Chondrocyte (in vitro differentiated cells): ENCODE data around the gene CNN1. TPM values are rescaled to one million over a fixed set of nuclear protein-coding genes. Genes with fewer than 3 reads are reported as not detected.
"Not testable (repeated sequence)": the region's sequence is repeated elsewhere in the genome, so short reads cannot be mapped to it uniquely, and the experiment has no call there.

Source experiments
- DNase-seq: peaks from one replicate; pipeline ENCODE4 v3.0.0; 2021; ENCODE audit warnings: mixed read lengths, low spot score
- H3K27ac Mint-ChIP-seq: one replicate; pipeline ENCODE4 v1.8.0; 2021; ENCODE audit warnings: mild to moderate bottlenecking, moderate library complexity, mixed read lengths; ENCODE audit not compliant: unreplicated experiment
- H3K27me3 Mint-ChIP-seq: 2 replicates; pipeline ENCODE4 v1.8.0; 2021; ENCODE audit warnings: low read depth, mixed read lengths
- H3K36me3 Mint-ChIP-seq: 2 replicates; pipeline ENCODE4 v1.8.0; 2021; ENCODE audit warnings: low read depth, mixed read lengths
- H3K4me1 Mint-ChIP-seq: 2 replicates; pipeline ENCODE4 v1.8.0; 2021; ENCODE audit warnings: low read depth, mild to moderate bottlenecking, mixed read lengths
- H3K4me3 Mint-ChIP-seq: one replicate; pipeline ENCODE4 v1.8.0; 2021; ENCODE audit warnings: mild to moderate bottlenecking, moderate library complexity, mixed read lengths; ENCODE audit not compliant: unreplicated experiment
- H3K9me3 Mint-ChIP-seq: 2 replicates; pipeline ENCODE4 v1.8.0; 2021; ENCODE audit warnings: low read depth, mixed read lengths
- total RNA-seq: library from RNA; stranded (reverse); gene quantifications from 3 replicates; pipeline ENCODE4 v1.2.1, GENCODE V29; 2021
- TF ChIP-seq, protein P1 (sequence below): fragments of 200-600 bp; sonication (generic); IDR thresholded peaks from 2 replicates; pipeline ENCODE4 v1.5.0; 2021; ENCODE audit warnings: antibody characterized with exemption, mild to moderate bottlenecking, moderate library complexity

The CNN1 gene
- total RNA-seq, 1 donor from 2014 or later: 199 TPM

DNA sequence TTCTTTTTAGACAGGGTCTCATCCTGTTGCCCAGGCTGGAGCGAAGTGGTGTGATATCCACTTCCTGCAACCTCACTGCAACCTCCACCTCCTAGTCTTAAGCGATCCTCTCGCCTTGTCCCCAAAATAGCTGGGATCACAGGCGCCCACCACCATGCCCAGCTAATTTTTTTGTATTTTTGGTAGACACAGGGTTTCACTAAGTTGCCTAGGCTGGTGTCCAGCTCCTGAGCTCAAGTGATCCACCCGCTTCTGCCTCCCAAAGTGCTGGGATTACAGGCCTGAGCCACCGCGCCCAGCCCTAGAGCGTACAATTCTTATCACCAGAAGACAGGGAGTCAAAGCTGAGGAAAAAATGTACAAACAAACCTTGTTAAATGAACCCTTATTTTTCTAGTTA is 24.9 kb downstream of the CNN1 start:
- Mint-ChIP-seq H3K36me3 (no peaks in the 10 kb centered on the region), H3K4me3 (no peak overlapping the region), H3K27ac (no peak overlapping the region), H3K27me3 (no peaks in the 10 kb centered on the region), H3K9me3 (no peaks in the 10 kb centered on the region), H3K4me1 (peaks cover 13% of the 10 kb centered on the region)
- no peak for DNase-seq
- TF ChIP-seq, protein P1, sequence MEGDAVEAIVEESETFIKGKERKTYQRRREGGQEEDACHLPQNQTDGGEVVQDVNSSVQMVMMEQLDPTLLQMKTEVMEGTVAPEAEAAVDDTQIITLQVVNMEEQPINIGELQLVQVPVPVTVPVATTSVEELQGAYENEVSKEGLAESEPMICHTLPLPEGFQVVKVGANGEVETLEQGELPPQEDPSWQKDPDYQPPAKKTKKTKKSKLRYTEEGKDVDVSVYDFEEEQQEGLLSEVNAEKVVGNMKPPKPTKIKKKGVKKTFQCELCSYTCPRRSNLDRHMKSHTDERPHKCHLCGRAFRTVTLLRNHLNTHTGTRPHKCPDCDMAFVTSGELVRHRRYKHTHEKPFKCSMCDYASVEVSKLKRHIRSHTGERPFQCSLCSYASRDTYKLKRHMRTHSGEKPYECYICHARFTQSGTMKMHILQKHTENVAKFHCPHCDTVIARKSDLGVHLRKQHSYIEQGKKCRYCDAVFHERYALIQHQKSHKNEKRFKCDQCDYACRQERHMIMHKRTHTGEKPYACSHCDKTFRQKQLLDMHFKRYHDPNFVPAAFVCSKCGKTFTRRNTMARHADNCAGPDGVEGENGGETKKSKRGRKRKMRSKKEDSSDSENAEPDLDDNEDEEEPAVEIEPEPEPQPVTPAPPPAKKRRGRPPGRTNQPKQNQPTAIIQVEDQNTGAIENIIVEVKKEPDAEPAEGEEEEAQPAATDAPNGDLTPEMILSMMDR: no peak

GRCh38 chr19:11564082-11564807 is 25.6 kb downstream of the CNN1 start:
- H3K9me3 Mint-ChIP-seq, H3K27me3 Mint-ChIP-seq, H3K4me3 Mint-ChIP-seq, H3K27ac Mint-ChIP-seq, H3K36me3 Mint-ChIP-seq, DNase-seq: not testable (repeated sequence)
- H3K4me1 Mint-ChIP-seq: peaks cover 10% of the 10 kb centered on the region

DNA sequence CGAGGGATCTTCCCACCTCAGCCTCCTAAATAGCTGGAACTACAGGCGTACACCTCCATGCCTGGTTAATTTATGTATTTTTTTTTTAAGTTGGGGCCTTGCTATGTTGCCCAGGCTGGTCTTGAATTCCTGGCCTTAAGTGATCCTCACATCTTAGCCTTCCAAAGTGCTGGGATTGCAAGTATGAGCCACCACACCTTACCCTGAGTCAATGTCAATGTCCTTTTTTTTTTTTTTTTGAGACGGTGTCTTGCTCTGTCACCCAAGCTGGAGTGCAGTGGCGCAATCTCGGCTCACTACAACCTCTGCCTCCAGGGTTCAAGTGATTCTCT is 27.0 kb downstream of the CNN1 start:
- H3K27ac Mint-ChIP-seq, H3K27me3 Mint-ChIP-seq, DNase-seq, H3K36me3 Mint-ChIP-seq, H3K9me3 Mint-ChIP-seq, H3K4me1 Mint-ChIP-seq, H3K4me3 Mint-ChIP-seq: not testable (repeated sequence)

GRCh38 chr19:11566164-11566563 is 27.5 kb downstream of the CNN1 start:
- DNase-seq: no peak
- H3K4me1 Mint-ChIP-seq: no peaks in the 10 kb centered on the region
- no peak overlapping the region for H3K27ac Mint-ChIP-seq
- no peaks in the 10 kb centered on the region for H3K27me3 Mint-ChIP-seq
- no peak overlapping the region for H3K4me3 Mint-ChIP-seq
- no peaks in the 10 kb centered on the region for H3K9me3 Mint-ChIP-seq
- no peaks in the 10 kb centered on the region for H3K36me3 Mint-ChIP-seq
- TF ChIP-seq, protein P1: no peak

- no peaks in the 10 kb centered on the region for H3K4me1 Mint-ChIP-seq
- H3K4me3 Mint-ChIP-seq: no peak overlapping the region
- no peaks in the 10 kb centered on the region for H3K36me3 Mint-ChIP-seq
- DNase-seq: no peak
- no peak overlapping the region for H3K27ac Mint-ChIP-seq
- no peaks in the 10 kb centered on the region for H3K9me3 Mint-ChIP-seq
- no peaks in the 10 kb centered on the region for H3K27me3 Mint-ChIP-seq
- TF ChIP-seq, protein P1: no peak
These were observed 31.4 kb downstream of the CNN1 start for GRCh38 chr19:11570039-11570462.

DNA sequence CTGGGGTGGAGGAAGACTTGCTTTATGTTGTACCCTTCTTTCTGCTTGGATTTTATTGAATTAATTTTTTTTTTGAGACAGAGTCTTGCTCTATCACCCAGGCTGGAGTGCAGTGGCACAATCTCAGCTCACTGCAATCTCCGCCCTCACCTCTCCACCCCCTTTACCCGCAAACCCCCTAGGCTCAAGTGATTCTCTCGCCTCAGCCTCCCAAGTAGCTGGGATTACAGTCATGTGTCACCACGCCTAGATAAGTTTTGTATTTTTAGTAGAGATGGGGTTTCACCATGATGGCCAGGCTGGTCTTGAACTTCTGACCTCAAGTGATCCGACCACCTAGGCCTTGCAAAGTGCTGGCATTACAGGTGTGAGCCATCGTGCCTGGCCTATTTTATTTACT is 34.7 kb downstream of the CNN1 start:
- not testable (repeated sequence) for H3K4me1 Mint-ChIP-seq, H3K27ac Mint-ChIP-seq, DNase-seq, H3K36me3 Mint-ChIP-seq, H3K4me3 Mint-ChIP-seq, H3K27me3 Mint-ChIP-seq, H3K9me3 Mint-ChIP-seq

DNA sequence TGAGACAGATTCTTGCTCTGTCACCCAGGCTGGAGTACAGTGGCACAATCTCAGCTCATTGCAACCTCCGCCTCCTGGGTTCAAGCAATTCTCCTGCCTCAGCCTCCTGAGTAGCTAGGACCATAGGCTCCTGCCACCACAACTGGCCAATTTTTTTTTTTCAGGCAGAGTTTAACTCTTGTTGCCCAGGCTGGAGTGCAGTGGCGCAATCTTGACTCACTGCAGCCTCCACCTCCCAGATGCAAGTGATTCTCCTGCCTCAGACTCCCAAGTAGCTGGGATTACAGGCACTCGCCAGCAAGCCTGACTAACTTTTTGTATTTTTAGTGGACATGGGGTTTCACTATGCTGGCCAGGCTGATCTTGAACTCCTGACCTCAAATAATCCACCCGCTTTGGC is 35.1 kb downstream of the CNN1 start:
- not testable (repeated sequence) for H3K4me1 Mint-ChIP-seq, H3K9me3 Mint-ChIP-seq, H3K27me3 Mint-ChIP-seq, H3K4me3 Mint-ChIP-seq, H3K27ac Mint-ChIP-seq, H3K36me3 Mint-ChIP-seq, DNase-seq
